ENCODE data around the gene CUX1.

DNA sequence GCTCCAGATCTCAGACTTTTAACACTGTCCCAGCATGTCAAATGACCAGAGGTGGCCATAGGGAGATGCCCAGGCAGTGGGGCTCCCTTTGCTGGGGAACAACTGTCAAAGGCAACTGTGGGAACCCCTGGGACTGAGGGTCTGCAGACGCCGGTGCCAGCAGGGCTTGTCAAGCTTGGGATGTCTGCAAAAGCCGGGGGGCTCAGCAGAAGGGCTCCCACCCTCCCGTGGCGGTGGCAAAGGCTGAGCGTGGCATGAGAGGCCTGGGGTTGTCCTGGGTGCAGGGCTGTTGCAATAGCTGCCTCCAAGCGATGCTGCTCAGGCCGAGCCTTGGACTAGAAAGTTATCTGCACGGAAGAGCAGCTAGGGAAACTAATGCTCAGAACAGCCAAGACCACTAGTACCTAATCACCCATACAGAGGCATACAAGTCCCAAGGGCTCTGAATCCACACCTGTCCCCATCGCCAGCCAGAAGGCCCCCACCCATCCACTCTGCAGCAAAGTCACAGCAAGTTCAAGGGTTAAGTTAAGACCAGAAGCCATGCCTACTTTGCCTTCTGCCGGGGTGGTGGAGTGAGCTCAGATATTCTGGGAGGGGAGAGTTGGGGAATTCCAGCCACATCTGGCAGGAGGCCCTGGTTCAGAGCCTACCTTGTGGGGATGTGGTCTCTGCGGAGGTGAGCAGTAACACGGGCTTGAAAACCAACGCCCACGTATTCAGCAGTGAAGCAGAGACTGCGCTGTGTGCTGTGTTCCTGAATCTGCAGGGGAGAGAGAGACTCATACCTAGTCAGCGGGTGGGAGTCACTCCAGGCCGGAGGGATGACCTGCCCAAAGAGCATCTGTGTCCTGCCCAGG is 473.9 kb downstream of the CUX1 start:
- TF ChIP-seq, protein P1, sequence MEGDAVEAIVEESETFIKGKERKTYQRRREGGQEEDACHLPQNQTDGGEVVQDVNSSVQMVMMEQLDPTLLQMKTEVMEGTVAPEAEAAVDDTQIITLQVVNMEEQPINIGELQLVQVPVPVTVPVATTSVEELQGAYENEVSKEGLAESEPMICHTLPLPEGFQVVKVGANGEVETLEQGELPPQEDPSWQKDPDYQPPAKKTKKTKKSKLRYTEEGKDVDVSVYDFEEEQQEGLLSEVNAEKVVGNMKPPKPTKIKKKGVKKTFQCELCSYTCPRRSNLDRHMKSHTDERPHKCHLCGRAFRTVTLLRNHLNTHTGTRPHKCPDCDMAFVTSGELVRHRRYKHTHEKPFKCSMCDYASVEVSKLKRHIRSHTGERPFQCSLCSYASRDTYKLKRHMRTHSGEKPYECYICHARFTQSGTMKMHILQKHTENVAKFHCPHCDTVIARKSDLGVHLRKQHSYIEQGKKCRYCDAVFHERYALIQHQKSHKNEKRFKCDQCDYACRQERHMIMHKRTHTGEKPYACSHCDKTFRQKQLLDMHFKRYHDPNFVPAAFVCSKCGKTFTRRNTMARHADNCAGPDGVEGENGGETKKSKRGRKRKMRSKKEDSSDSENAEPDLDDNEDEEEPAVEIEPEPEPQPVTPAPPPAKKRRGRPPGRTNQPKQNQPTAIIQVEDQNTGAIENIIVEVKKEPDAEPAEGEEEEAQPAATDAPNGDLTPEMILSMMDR (IDR thresholded peaks at IDR 0.05; ENCODE audit: borderline replicate concordance, extremely low read depth, low read length, poor library complexity, severe bottlenecking): no peak
- no peak for TF ChIP-seq EZH2 (IDR thresholded peaks at IDR 0.05; ENCODE audit: borderline replicate concordance, low read depth, low read length, severe bottlenecking)
